HFFc6 (cell line): ENCODE data around the gene BPIFA1. TPM values are rescaled to one million over a fixed set of nuclear protein-coding genes. Genes with fewer than 3 reads are reported as not detected.

Experiments
- DNase-seq: peaks from one replicate; pipeline ENCODE4 v3.0.0-alpha.2; 2018
- H3K27ac Mint-ChIP-seq: 2 replicates; pipeline ENCODE4 v1.8.0; 2020; ENCODE audit warnings: mild to moderate bottlenecking, mixed read lengths
- H3K27me3 Mint-ChIP-seq: 2 replicates; pipeline ENCODE4 v1.8.0; 2021; ENCODE audit warnings: mild to moderate bottlenecking, moderate library complexity, mixed read lengths; ENCODE audit not compliant: insufficient read depth
- H3K36me3 Mint-ChIP-seq: 2 replicates; pipeline ENCODE4 v1.8.0; 2021; ENCODE audit warnings: low read depth, mixed read lengths
- H3K4me1 Mint-ChIP-seq: 2 replicates; pipeline ENCODE4 v1.8.0; 2020; ENCODE audit warnings: low read depth, mixed read lengths
- H3K4me3 Mint-ChIP-seq: 2 replicates; pipeline ENCODE4 v1.8.0; 2020; ENCODE audit warnings: mild to moderate bottlenecking, moderate library complexity, mixed read lengths
- H3K9me3 Mint-ChIP-seq: 2 replicates; pipeline ENCODE4 v1.8.0; 2020; ENCODE audit warnings: mild to moderate bottlenecking, mixed read lengths
- CTCF ChIP-seq: fragments of 200-600 bp; sonication (generic); IDR thresholded peaks from 2 replicates; pipeline ENCODE4 v1.5.0; 2021; ENCODE audit warnings: antibody characterized with exemption, mild to moderate bottlenecking
- total RNA-seq, 6 experiments: library from RNA; stranded (reverse); fragmentation: NEBNext Ultra II Directional; extraction: Animal tissue kit (Norgen Biotek cat#: 25700); gene quantifications; 2 replicates in 1 of 6; 3 replicates in 5 of 6; pipeline ENCODE4 v1.2.3, GENCODE V29; 2021

Gene BPIFA1
- total RNA-seq, 6 experiments from 2014 or later = not detected

- Mint-ChIP-seq H3K27me3 (peaks cover 59% of the 10 kb centered on the region), H3K36me3 (no peaks in the 10 kb centered on the region), H3K27ac (no peak overlapping the region), H3K4me3 (no peak overlapping the region), H3K4me1 (no peaks in the 10 kb centered on the region), H3K9me3 (no peaks in the 10 kb centered on the region)
- DNase-seq = no peak
- no peak for TF ChIP-seq CTCF
These were observed 45.0 kb downstream of the BPIFA1 start for GRCh38 chr20:33280775-33281174.

- no peak for DNase-seq
- Mint-ChIP-seq H3K36me3 (no peaks in the 10 kb centered on the region), H3K4me3 (no peak overlapping the region), H3K27me3 (peaks cover 60% of the 10 kb centered on the region), H3K9me3 (no peaks in the 10 kb centered on the region), H3K4me1 (no peaks in the 10 kb centered on the region), H3K27ac (no peak overlapping the region)
- no peak for TF ChIP-seq CTCF
These were observed 45.9 kb downstream of the BPIFA1 start for GRCh38 chr20:33281550-33282146.

DNA sequence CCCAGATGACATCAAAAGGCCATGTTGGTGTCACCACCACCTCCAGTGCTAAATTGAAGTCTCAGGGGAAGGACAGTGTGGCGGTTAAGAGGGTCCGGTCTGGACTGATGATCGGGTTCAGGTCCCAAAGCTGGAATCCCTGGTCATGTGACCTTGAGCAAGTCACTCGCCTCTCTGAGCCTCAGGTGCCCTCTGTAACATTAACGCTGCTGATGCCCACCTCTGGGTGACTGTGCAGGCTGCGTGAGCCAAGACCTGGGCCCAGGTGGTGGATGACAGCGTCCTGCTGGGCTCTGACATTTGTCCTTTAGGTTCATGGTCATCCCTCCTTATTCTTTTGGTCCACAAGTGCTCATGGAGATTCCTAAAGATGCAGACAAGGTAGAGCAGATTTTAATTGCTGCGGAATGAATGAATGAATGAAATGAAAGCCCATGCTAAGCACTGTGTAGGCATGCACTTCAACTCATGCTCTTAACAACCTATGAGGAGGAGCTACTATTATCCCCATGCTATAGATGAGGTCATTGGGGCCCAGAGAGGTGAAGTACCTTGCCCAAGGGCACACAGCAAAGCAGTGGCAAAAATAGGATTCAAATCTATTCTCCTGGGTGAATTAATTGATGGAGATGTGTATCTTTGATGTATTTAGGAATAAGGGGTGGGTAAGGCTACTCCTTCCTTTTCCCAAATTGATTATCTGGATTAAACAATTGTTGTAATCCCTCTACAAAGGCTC lies 46.6 kb downstream of the BPIFA1 start:
- Mint-ChIP-seq H3K4me3 (no peak overlapping the region), H3K36me3 (no peaks in the 10 kb centered on the region), H3K9me3 (no peaks in the 10 kb centered on the region), H3K27me3 (peaks cover 64% of the 10 kb centered on the region), H3K27ac (no peak overlapping the region), H3K4me1 (no peaks in the 10 kb centered on the region)
- no peak for DNase-seq
- TF ChIP-seq CTCF = no peak

- H3K4me1 Mint-ChIP-seq = no peaks in the 10 kb centered on the region
- no peak for DNase-seq
- H3K36me3 Mint-ChIP-seq = no peaks in the 10 kb centered on the region
- H3K27me3 Mint-ChIP-seq = peaks cover 64% of the 10 kb centered on the region
- TF ChIP-seq CTCF = no peak
- no peak within 1 kb of the TSS for H3K27ac Mint-ChIP-seq
- no peak within 1 kb of the TSS for H3K4me3 Mint-ChIP-seq
- H3K9me3 Mint-ChIP-seq = no peaks in the 10 kb centered on the region
These were observed 47.3 kb downstream of the BPIFA1 start, which contains the start of gene BPIFB1 for GRCh38 chr20:33282991-33283555. TSS of gene BPIFB1 (plus strand) at chr20:33283214. CDS start at chr20:33286074, 2,860 bp downstream.

GRCh38 chr20:33284284-33284683 lies 48.5 kb downstream of the BPIFA1 start:
- Mint-ChIP-seq H3K4me1 (no peaks in the 10 kb centered on the region), H3K27ac (no peak overlapping the region), H3K27me3 (peaks cover 61% of the 10 kb centered on the region), H3K4me3 (no peak overlapping the region), H3K9me3 (no peaks in the 10 kb centered on the region), H3K36me3 (no peaks in the 10 kb centered on the region)
- TF ChIP-seq CTCF = no peak
- no peak for DNase-seq
